Measurements from ENCODE around the gene TLE5.

- TF ChIP-seq CTCF (IDR thresholded peaks at IDR 0.05) (peak in 5 of 7 experiments; percentile 59 to 83 (median 81)), EP300 (IDR thresholded peaks at IDR 0.05) (no peak), POLR2AphosphoS5 (IDR thresholded peaks at IDR 0.05) (no peak), POLR2A (IDR thresholded peaks at IDR 0.05) (no peak)
Observed at GRCh38 chr19:3108775-3109174, 46.5 kb upstream of the TLE5 start.

Measured in stomach (tissue), 4 donors.